Osteocyte (in vitro differentiated cells): ENCODE measurements around the gene SYNJ2. TPM values are rescaled to one million over a fixed set of nuclear protein-coding genes. Genes with fewer than 3 reads are reported as not detected.
"Not testable (repeated sequence)": the region's sequence is repeated elsewhere in the genome, so short reads cannot be mapped to it uniquely, and the experiment has no call there.

Source experiments
- DNase-seq: peaks from one replicate; pipeline ENCODE4 v3.0.0; 2021; ENCODE audit warnings: mixed read lengths; ENCODE audit not compliant: unreplicated experiment; ENCODE audit errors: extremely low spot score
- H3K27ac Mint-ChIP-seq: one replicate; pipeline ENCODE4 v1.8.0; 2021; ENCODE audit warnings: mild to moderate bottlenecking, mixed read lengths; ENCODE audit not compliant: unreplicated experiment
- H3K27me3 Mint-ChIP-seq: one replicate; pipeline ENCODE4 v1.8.0; 2021; ENCODE audit warnings: mixed read lengths; ENCODE audit not compliant: unreplicated experiment
- H3K36me3 Mint-ChIP-seq: one replicate; pipeline ENCODE4 v1.8.0; 2021; ENCODE audit warnings: mixed read lengths; ENCODE audit not compliant: unreplicated experiment
- H3K4me1 Mint-ChIP-seq: one replicate; pipeline ENCODE4 v1.8.0; 2021; ENCODE audit warnings: mixed read lengths; ENCODE audit not compliant: unreplicated experiment
- H3K4me3 Mint-ChIP-seq: one replicate; pipeline ENCODE4 v1.8.0; 2021; ENCODE audit warnings: mild to moderate bottlenecking, moderate library complexity, mixed read lengths; ENCODE audit not compliant: unreplicated experiment
- H3K9me3 Mint-ChIP-seq: one replicate; pipeline ENCODE4 v1.8.0; 2021; ENCODE audit warnings: mixed read lengths; ENCODE audit not compliant: unreplicated experiment
- CTCF ChIP-seq: fragments of 200-600 bp; sonication (generic); IDR thresholded peaks from 2 replicates; pipeline ENCODE4 v1.5.0; 2021; ENCODE audit warnings: antibody characterized with exemption, mild to moderate bottlenecking, moderate library complexity
- total RNA-seq: library from RNA; stranded (reverse); gene quantifications from 2 replicates; pipeline ENCODE4 v1.2.1, GENCODE V29; 2021

The SYNJ2 gene
- total RNA-seq, 1 donor from 2014 or later = 94.5 TPM

- H3K4me1 Mint-ChIP-seq = peaks cover 39% of the 10 kb centered on the region
- peaks cover 8% of the 10 kb centered on the region for H3K9me3 Mint-ChIP-seq
- TF ChIP-seq CTCF = no peak
- H3K27ac Mint-ChIP-seq = peak overlapping the region; percentile 96
- peaks cover 4% of the 10 kb centered on the region for H3K36me3 Mint-ChIP-seq
- no peaks in the 10 kb centered on the region for H3K27me3 Mint-ChIP-seq
- no peak for DNase-seq
- no peak overlapping the region for H3K4me3 Mint-ChIP-seq
These were observed 17.6 kb upstream of the SYNJ2 start for GRCh38 chr6:157964100-157964499.

DNA sequence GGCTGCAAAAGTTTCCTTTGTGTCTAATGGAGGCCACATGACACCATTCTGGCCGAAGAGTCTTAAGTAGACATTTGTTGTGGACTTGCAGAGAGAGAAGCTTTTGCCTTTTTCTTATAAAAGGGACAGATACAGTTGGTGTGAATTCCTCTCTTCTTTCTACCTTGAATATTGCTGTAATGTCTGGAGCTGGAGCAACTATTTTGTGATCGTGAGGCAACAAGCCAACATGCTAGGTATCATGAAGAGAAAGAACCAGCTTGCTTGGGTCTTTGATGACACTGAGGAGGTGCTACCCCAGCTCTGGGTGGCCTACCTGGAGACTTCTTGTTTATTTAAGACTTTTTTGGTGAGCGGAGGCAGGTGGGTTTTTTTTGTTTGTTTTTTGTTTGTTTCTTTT lies 16.3 kb upstream of the SYNJ2 start:
- Mint-ChIP-seq H3K4me3 (no peak overlapping the region), H3K27me3 (no peaks in the 10 kb centered on the region), H3K4me1 (peaks cover 42% of the 10 kb centered on the region), H3K36me3 (no peaks in the 10 kb centered on the region), H3K27ac (no peak overlapping the region), H3K9me3 (no peaks in the 10 kb centered on the region)
- no peak for DNase-seq
- TF ChIP-seq CTCF = no peak

DNA sequence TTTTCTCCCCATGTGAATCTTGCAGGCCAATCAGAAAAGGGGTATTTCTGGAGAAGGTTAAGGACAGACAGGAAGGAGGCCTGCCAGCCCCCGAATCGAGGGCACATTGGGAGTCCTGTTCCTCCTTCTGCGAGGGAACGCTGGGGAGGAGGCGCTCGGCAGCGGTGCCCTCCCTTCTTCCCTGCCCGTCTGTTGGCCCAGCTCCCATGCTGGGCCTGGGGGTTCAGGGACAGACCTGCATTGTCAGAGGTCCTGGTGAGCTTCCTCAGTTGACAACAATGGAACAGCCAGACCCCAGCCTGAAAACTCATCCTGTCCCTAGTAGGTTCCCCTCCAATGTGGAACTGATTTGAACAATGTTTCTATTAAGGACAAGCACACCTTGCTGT lies 15.1 kb upstream of the SYNJ2 start:
- no peaks in the 10 kb centered on the region for H3K9me3 Mint-ChIP-seq
- DNase-seq = no peak
- no peaks in the 10 kb centered on the region for H3K36me3 Mint-ChIP-seq
- no peaks in the 10 kb centered on the region for H3K27me3 Mint-ChIP-seq
- peaks cover 35% of the 10 kb centered on the region for H3K4me1 Mint-ChIP-seq
- no peak for TF ChIP-seq CTCF
- H3K4me3 Mint-ChIP-seq = no peak overlapping the region
- no peak overlapping the region for H3K27ac Mint-ChIP-seq

DNA sequence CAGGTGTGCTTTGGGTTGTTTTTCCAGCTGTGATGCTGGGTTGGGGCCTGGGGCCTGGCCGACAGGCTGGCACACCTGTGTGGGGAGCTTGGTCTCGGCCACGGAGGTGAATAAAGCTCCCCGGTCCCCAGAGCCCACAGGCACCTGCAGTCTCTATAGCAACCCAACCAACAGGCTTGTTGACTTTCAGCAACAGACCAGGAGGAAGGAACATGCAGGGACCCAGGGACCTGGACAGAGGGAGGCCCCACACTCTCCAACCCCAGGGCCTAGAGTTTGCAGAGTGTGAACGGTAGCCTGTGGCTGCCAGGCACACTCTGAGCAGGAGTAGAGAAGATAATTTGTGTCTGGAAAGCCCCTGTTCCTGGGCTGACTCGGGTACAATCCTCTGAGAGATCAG lies 14.6 kb upstream of the SYNJ2 start:
- no peaks in the 10 kb centered on the region for H3K9me3 Mint-ChIP-seq
- no peak for DNase-seq
- peaks cover 31% of the 10 kb centered on the region for H3K4me1 Mint-ChIP-seq
- no peaks in the 10 kb centered on the region for H3K36me3 Mint-ChIP-seq
- H3K27ac Mint-ChIP-seq = no peak overlapping the region
- no peak overlapping the region for H3K4me3 Mint-ChIP-seq
- no peak for TF ChIP-seq CTCF
- H3K27me3 Mint-ChIP-seq = no peaks in the 10 kb centered on the region

DNA sequence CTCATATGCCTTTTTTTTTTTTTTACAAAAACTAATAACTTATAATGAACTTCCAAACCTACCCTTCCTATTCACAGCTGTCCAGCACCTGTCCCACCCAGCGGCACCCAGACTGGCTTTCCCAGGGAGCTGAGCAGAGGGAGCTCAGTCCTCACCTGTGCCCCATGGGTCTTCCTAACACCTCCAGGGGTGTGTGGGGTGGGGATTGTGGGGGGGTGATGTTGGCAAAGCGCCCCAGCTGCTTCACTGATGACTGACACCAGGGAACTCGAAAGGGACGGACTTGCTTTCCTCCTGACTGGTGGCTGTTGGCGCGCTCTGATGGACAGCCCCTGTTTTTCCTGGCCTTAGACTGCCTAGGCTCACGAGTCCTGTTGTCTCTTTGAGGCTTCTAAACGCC lies 14.2 kb upstream of the SYNJ2 start:
- Mint-ChIP-seq H3K4me3 (no peak overlapping the region), H3K27ac (no peak overlapping the region), H3K36me3 (no peaks in the 10 kb centered on the region), H3K4me1 (peaks cover 26% of the 10 kb centered on the region), H3K27me3 (no peaks in the 10 kb centered on the region), H3K9me3 (no peaks in the 10 kb centered on the region)
- no peak for TF ChIP-seq CTCF
- DNase-seq = no peak

DNA sequence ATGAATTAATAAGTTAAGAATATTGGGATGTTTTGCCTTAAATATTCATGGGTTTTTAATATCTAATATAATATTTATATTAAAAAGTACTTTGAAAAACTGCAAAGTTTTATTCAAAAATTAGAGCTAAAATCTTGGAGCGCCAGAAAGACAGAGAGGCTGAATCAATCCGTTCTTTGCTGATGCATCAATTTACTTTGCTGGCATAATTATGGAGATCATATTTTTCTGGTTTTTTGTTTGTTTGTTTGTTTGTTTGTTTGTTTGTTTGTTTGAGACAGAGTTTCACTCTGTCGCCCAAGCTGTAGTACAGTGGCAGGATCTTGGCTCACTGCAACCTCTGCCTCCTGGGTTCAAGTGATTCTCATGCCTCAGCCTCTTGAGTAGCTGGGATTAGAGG lies 9.5 kb upstream of the SYNJ2 start:
- not testable (repeated sequence) for H3K27me3 Mint-ChIP-seq, DNase-seq, H3K27ac Mint-ChIP-seq, H3K9me3 Mint-ChIP-seq, H3K36me3 Mint-ChIP-seq, H3K4me3 Mint-ChIP-seq
- peaks cover 20% of the 10 kb centered on the region for H3K4me1 Mint-ChIP-seq
